HG03139 (cell line): ENCODE data around the gene KAZN.

Experiments used
- ATAC-seq: cut with Tn5 transposase; IDR thresholded peaks from one replicate; pipeline ENCODE4 v1.9.1; 2021; ENCODE audit not compliant: unreplicated experiment

KAZN gene

GRCh38 chr1:14585728-14586127 lies 12.8 kb upstream of the KAZN start:
- ATAC-seq = no peak

GRCh38 chr1:14590411-14591180 lies 7.9 kb upstream of the KAZN start:
- no peak for ATAC-seq

GRCh38 chr1:14591600-14591999 lies 6.9 kb upstream of the KAZN start:
- ATAC-seq = no peak

- ATAC-seq = no peak
These were observed 6.4 kb upstream of the KAZN start for GRCh38 chr1:14592004-14592631.

GRCh38 chr1:14593302-14593701 lies 5.2 kb upstream of the KAZN start:
- ATAC-seq = no peak

GRCh38 chr1:14594045-14594444 lies 4.4 kb upstream of the KAZN start:
- no peak for ATAC-seq

- no peak for ATAC-seq
These were observed 1.9 kb upstream of the KAZN start for GRCh38 chr1:14596591-14596990.

- ATAC-seq = no peak
These were observed 1.0 kb upstream of the KAZN start for GRCh38 chr1:14597343-14598006.

- no peak for ATAC-seq
These were observed 433 bp upstream of the KAZN start for GRCh38 chr1:14598007-14598497.

GRCh38 chr1:14599183-14599791 lies 802 bp downstream of the KAZN start:
- ATAC-seq = no peak

GRCh38 chr1:14599800-14600199 lies 1.3 kb downstream of the KAZN start:
- ATAC-seq = no peak

- no peak for ATAC-seq
These were observed 2.1 kb downstream of the KAZN start for GRCh38 chr1:14600405-14601112.

- no peak for ATAC-seq
These were observed 3.7 kb downstream of the KAZN start for GRCh38 chr1:14602136-14602535.

- no peak for ATAC-seq
These were observed 5.2 kb downstream of the KAZN start for GRCh38 chr1:14603645-14604044.

- no peak for ATAC-seq
These were observed 5.9 kb downstream of the KAZN start for GRCh38 chr1:14604414-14604813.

GRCh38 chr1:14605945-14606344 lies 7.5 kb downstream of the KAZN start:
- ATAC-seq = no peak

- ATAC-seq = no peak
These were observed 8.1 kb downstream of the KAZN start for GRCh38 chr1:14606632-14607031.

GRCh38 chr1:14607295-14607694 lies 8.8 kb downstream of the KAZN start:
- no peak for ATAC-seq

GRCh38 chr1:14608308-14608707 lies 9.8 kb downstream of the KAZN start:
- no peak for ATAC-seq

- no peak for ATAC-seq
These were observed 12.3 kb downstream of the KAZN start for GRCh38 chr1:14610761-14611160.

GRCh38 chr1:14611792-14612191 lies 13.3 kb downstream of the KAZN start:
- no peak for ATAC-seq
